GM04504 (cell line): ENCODE data around the gene DVL3.

Experiments used
- DNase-seq: peaks from one replicate; pipeline ENCODE4 v3.0.0-alpha.2; 2012; ENCODE audit warnings: low read depth

The DVL3 gene

DNA sequence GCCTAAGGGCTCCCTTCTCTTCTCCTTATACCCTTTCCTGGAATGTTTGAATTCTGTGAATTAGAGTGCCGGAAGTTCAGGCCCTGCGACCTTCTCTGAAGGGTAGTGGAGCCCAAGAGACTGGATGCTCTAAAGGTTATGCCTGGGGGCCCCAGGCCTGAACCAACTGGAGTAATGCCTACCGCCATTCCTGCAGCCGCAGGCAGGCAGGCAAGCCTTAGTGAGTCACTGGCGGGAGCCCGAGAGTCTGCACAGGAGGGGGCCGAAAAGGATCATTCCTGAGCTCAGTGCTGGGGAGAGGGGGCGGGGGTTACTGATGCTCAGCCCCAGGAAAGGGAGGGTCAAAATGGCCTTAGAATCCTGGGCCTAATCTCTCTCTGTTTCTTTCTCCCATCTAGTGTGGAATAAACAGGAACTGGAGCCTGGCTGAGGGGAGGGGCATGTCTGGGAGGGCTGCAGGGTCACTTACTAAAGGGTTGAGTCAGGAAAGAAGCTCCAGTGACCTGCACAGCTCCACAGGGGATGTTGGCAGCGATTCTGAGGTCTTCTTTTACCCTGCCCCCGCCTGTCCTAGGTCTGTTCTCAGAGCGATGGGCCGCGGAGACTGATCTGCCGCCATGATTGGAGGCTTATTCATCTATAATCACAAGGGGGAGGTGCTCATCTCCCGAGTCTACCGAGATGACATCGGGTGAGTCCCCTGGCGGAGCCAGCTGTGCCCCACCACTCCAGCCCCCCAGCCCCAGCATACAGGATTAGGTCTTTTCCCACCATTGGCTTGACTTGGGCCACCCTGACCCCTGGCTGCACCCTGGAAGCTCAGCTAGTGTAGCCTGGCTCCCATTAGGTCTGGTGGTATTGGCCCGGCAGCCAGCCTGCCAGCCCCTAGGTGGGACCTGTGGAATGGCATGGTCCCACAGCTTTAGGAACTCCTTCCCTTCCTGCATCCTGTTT lies 21.5 kb downstream of the DVL3 start:
- peak; percentile 82 for DNase-seq

- no peak for DNase-seq
Observed at GRCh38 chr3:184177331-184177731, 22.2 kb downstream of the DVL3 start.

DNA sequence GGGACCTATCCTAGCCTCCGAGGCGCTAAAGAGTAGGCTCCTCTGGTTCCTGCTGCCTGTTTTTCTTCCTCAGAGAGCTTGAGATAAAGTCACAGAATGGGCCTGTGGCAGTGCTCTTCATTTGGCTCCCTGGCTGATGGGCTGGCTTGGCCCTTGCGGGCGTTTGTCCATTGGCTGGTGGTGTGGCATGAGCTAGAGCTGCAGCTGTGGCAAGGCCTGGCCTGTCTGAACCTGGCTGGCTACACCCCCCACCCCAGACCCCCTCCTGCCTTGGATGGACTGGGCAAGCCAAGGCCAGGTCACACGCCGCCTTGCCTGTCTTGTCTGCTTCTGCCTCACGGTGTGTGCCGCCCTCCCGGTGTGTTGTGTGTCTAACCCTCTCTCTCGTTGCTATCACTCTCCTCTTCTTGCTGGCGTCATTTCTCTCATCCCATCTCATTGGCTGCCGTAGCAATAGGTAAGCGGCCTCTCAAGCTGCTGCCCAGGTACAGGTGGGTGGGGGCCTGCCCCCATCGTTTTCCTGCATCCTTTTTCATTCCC lies 22.7 kb downstream of the DVL3 start:
- DNase-seq, result no peak

GRCh38 chr3:184178521-184179138 lies 23.5 kb downstream of the DVL3 start:
- DNase-seq, result no peak

- DNase-seq, result no peak
Observed at GRCh38 chr3:184180165-184180564, 25.0 kb downstream of the DVL3 start.

DNA sequence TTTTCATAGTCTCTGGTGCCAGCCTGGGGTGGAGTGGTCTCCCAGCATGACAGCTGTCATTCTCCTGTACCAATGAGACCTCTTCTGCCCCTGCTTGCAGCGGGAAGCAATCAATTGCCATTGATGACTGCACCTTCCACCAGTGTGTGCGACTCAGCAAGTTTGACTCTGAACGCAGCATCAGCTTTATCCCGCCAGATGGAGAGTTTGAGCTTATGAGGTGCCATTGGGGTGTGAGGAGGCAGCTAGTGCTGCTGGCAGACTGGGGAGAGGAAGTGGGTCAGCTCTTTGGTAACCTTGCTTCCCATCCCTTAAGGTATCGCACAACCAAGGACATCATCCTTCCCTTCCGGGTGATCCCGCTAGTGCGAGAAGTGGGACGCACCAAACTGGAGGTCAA lies 26.4 kb downstream of the DVL3 start:
- DNase-seq, result no peak

DNA sequence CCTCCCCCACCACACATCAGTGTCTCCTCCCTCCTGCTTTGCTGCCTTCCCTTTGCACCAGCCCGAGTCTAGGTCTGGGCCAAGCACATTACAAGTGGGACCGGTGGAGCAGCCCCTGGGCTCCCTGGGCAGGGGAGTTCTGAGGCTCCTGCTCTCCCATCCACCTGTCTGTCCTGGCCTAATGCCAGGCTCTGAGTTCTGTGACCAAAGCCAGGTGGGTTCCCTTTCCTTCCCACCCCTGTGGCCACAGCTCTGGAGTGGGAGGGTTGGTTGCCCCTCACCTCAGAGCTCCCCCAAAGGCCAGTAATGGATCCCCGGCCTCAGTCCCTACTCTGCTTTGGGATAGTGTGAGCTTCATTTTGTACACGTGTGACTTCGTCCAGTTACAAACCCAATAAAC lies 28.5 kb downstream of the DVL3 start:
- no peak for DNase-seq

- no peak for DNase-seq
Observed at GRCh38 chr3:184184546-184185230, 29.5 kb downstream of the DVL3 start.

DNA sequence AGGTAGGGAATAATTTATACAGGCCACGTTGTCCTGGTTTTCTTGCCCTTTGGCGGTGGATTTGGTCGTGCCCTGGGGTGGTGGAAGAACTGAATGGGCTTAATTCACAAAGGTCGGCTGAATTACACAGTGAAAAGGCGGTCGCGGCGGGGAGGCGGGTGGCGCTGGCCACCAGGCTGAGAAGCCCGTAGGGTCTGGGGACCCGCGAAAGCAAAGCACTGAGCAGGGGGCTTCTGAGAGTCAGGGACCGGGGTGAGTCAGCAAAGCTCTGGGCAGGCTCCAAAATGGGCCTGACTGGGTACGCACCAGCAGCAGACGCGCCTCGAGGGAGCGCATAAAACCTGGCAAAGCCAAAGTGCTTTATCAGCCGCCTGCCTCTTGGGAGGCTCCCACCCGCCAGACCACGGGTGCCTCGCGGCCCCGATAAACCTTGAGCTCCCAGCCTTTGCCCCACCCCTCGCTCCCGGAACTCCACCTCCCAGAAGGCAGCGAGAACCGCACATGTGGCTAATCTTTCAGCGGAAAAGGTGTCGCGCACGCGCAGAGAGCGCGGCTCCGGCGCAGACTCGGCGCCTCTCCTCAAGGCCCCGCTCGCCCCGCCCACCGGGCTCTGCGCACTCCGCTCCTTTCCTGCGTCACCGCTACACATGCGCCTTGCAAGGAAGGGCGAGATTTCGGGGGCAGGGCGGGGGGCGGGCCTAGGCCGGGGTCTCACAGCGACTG lies 30.4 kb downstream of the DVL3 start:
- DNase-seq, result peak; percentile 98

DNA sequence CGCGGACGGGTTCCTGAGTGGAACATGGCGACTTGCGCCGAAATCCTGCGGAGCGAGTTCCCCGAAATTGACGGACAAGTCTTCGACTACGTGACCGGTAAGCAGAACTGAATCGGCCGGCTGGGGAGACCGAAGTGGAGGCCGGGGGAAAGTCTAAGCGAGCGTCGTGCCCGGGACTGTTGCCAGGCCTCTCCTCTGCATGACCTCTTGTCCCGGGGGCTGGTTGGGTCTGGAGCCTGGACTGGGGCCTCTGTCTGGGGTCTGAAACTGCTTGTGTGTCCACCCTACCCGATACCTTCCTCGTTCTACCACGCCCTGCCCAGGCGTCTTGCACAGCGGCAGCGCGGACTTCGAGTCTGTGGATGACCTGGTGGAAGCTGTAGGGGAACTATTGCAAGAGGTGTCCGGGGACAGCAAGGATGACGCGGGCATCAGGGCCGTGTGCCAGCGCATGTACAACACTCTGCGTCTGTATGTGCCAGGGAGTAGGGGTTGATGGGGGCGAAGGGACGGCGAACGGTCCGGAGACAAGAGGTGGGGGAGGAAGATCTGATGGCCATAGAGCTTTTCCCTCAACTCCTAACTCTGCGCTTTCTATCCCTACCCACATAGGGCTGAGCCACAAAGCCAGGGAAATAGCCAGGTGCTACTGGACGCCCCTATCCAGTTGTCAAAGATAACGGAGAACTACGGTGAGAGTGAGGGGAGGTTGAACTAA lies 31.2 kb downstream of the DVL3 start, which contains the start of gene ABCF3:
Gene ABCF3 (plus strand): TSS at position 16 of the 718 bp plus-strand sequence. CDS start 9 bp downstream, at position 25.
- DNase-seq, result no peak

- no peak for DNase-seq
Observed at GRCh38 chr3:184186902-184187207, 31.7 kb downstream of the DVL3 start.

DNA sequence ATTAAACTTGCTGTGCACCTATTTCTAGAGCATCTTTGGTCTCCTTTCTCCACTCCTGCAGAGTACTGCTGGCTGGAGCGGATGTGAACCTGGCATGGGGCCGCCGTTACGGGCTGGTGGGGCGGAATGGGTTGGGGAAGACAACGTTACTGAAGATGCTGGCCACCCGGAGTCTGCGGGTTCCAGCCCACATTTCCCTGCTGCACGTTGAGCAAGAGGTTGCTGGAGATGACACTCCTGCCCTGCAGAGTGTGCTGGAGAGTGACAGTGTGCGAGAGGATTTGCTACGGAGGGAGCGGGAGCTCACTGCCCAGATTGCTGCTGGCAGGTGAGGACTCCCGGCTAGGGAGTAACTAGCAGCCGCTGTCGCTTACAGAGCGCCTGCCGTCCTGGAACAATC lies 32.9 kb downstream of the DVL3 start:
- DNase-seq, result no peak

DNA sequence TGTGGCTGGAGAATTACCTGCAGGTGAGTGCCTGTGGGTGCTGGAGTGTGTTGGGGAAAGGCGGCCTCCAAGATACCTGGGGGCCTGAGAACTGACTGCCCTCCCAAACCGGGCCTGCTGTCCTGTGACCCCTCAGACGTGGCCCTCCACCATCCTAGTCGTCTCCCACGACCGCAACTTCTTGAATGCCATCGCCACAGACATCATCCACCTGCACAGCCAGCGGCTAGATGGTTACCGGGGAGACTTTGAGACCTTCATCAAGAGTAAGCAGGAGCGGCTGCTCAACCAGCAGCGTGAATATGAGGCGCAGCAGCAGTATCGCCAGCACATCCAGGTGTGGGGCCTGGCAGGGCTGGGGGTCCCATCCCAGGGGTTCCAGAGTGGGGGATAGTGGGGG lies 34.2 kb downstream of the DVL3 start:
- no peak for DNase-seq

GRCh38 chr3:184192889-184193288 lies 37.7 kb downstream of the DVL3 start:
- DNase-seq, result no peak

DNA sequence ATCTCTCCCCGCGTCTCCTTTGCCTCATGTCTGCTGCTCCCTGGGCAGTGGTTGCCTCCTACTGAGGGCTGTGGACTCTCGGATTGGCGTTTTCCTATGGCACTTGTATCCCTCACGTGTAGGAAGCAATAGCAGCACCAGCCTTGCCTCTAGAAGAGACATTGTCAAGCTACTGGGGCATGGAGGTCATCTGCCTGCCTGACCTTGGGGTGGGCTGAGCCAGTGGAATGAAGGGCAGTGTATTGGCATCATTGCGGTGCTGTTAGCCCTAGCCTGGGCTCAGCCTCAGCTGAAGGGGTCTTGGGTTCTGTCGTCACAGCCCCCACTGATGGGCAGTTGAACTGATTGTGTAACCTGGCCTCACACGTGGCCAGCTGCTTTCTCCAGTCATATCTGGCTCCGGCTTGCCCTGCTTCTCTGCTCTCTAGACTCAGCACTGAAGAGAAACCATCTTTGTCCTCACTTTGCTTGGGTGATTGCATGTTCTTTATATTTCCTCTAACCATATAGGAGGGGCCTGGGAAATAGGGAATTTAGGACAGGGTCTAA lies 38.9 kb downstream of the DVL3 start:
- no peak for DNase-seq

- no peak for DNase-seq
Observed at GRCh38 chr3:184196536-184196935, 41.4 kb downstream of the DVL3 start.

- no peak for DNase-seq
Observed at GRCh38 chr3:184198509-184198908, 43.3 kb downstream of the DVL3 start.

DNA sequence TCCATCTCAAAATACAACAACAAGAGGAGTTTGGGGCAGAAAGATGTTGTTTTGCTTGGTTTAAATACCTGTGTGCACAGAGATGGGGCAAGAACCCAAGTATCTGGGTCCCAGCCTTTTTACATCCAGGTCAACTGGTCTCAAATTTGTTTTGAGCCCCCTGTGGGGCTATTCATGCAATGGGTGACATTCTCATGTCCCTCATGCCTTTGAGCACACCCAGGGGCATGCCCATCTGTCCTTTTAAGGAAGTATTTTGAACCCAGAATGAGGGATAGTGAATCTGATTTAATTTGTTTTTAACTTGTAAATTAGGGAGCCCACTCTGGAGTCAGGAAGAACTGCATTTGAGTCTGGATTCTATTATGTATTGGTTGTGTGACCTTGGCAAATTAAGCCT lies 45.6 kb downstream of the DVL3 start:
- DNase-seq, result no peak

- no peak for DNase-seq
Observed at GRCh38 chr3:184203526-184203925, 48.3 kb downstream of the DVL3 start.

GRCh38 chr3:184209146-184209923 lies 54.2 kb downstream of the DVL3 start:
- no peak for DNase-seq
